HG02885 (cell line): ENCODE measurements around the gene LRPAP1.

Experiments used
- ATAC-seq: cut with Tn5 transposase; IDR thresholded peaks from one replicate; pipeline ENCODE4 v1.9.1; 2021; ENCODE audit warnings: mild to moderate bottlenecking; ENCODE audit not compliant: unreplicated experiment, poor library complexity

The LRPAP1 gene

DNA sequence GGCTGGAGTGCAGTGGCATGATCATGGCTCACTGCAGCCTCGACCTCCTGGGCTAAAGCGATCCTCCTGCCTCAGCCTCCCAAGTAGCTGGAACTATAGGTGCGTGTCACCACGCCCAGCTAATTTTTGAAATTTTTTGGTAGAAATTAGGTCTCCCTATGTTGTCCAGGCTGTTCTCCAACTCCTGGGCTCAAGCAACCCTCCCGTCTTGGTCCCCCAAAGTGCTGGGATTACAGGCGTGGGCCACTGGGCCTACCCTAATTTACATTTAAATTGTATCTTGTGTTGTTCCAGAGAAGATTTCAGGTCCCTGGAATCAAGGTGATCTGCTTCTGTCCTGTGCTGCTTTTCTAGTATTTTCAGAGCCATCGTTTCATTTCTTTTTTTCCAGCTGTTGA lies 1.2 kb upstream of the LRPAP1 start:
- ATAC-seq: no peak

DNA sequence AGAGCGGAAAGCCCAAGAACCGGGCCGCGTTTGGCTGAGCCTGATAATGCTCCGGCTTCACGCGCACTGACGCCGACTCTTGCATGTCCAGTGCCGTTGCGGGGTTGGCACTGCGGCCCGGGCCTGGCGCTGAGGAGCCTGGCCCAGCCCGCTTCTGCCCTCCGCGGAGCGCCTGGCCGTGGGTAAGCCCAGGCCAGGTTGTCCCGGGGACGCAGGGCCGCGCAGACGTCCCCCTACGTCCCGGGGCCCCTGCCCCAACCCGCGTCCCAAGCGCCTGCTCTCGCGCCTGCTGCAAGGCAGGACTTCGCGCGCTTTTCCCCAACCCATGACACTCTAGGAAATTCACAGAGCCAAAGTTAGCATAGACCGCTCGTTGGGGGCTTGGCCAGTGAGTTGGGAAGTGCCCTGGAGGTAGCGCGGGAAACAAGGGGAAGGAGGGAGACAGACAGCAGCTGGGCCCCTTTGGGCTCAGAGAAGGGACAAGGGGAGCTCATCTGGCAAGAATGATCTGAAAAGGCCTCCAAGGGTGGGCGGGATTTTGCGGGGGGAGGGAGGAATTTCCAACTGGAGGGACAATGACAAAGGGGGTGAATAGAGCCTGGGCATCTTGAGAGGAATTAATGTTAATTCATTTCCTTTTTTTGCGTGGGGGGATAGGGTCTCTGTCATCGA lies 665 bp upstream of the LRPAP1 start:
- no peak for ATAC-seq

DNA sequence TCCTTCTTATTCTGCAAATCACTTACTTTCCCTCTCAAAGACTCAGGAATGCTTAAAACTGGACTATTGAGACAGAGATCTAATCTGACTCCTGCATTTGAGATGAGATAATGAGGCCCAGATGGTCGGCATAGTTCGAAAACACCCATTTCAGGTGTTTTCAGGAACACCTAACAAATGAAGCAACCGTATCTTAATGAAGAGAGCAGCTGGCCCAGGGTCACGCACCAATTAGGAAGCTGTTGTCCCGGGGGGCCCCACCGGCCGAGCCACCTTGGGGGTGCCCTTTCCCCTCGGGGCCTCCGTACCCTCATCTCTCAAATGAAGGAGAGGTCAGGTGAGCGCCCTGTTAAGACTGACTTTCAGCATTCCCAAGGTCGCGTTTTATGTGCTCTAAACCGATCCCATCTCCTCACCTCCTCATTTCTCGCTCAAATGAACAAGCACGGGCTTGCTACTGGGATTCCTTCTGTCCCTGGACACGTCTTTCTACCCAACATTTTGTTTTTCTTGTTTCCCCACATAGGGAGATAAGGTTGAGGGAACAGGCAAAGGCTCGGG lies 824 bp downstream of the LRPAP1 start:
- ATAC-seq: no peak

DNA sequence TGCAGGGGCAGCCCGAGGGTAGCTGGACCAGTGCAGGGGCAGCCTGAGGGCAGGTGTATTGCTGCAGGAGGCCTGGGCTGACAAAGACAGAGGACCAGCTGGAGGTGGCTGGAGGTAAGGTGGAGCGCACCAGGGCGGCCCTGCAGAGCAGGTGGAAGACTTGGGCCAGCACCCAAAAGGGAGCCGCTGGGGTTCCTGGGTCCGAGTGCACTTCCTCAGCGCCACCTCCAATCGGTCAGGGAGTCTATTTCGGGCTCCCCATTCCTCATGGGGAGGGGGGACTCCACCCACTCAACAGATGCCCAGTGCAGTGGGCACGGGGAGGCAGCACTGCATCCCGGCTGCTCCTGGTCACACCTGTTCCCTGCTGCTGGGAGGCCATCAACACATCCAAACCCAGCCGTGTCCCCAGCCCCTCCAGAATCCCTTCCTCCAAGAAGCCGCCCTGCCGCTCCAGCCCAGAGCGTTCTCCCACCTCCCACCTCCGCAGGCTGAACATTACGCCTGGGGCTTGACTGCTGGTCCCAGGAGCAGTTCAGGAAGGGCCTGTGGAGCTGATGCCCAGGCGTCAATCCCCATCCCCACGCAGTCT lies 1.5 kb downstream of the LRPAP1 start:
- no peak for ATAC-seq

DNA sequence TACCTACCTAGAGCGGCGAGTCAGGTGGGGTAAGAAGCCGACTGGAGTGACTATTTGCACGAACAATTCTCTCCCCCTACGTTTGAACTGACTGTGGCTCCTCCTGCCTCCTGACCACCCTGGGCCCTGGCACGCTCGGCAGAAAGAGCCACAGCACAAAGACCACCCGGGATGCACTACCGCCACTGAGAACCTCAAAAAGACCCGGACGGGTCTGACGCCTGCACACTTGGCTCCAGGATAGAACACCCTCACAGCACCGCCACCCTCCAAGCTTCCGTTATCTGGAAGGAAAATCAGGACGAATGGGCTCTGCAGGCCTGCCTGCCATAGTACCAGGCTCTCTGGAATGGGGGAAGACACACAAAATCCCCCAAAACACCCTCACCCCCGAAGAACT lies 2.2 kb downstream of the LRPAP1 start:
- ATAC-seq: no peak

DNA sequence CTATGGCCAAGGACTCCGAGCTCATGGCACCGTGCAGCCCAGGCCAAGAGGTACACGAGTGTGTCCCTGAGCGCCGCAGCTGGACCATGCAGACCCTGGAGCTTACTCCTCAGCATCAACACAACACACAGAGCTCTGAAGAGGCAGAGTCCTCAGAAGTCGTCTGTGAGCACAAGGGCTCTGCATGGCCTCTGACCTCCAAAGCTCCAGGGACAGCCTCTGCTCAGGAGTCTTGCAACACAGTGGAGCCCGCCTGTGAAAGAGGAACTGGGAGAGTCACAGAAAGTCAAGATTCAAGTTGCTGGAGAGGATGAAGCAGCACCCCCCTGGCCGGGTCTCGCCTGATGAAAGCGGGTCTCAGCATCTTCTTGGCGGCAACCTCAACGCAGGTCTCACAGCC lies 2.9 kb downstream of the LRPAP1 start:
- no peak for ATAC-seq

DNA sequence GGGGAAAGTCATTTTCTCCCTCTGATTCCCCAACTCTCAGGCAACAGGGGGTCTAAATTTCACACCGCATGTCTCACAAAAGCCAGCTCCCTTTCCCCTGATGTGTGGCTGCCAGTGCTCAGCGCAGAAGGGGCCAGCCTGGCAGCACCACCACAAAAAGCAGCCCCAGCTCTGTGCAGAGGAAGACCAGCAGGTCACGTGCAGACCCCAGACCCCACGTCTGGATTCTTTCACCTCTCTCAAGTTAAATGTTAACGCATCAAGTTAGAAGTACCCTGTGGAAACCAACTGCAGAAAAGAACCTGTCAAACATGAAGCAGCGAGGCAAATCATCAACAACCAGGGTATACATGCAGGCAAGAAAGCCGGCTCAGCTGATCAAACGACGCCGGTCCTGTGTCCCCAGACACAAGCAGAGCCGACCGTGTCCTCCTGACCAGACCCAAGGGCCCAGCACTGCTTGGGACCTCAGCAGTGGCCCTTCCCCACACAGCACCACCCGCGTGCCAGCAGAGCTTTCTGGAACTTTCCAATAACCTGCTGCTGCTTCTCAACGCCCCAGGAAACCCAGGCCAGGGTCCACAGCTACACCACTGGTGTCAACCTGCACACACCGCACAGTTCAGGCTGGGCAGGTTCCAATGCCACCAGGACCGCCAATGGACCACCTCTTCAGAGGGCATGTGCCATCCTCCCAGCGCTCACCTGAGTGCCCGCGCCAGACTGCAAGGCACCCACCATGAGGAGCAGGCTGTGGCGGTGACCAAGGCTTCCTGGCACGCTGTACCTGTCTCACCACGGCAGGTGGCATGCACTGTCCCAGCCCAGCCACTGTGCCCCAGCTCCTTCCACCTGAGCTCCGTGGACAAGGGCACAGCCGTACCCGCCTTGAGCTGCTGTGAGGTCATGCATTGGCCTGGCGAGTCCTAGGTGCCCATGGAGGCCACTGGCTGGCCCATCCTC lies 4.0 kb downstream of the LRPAP1 start:
- ATAC-seq: no peak

DNA sequence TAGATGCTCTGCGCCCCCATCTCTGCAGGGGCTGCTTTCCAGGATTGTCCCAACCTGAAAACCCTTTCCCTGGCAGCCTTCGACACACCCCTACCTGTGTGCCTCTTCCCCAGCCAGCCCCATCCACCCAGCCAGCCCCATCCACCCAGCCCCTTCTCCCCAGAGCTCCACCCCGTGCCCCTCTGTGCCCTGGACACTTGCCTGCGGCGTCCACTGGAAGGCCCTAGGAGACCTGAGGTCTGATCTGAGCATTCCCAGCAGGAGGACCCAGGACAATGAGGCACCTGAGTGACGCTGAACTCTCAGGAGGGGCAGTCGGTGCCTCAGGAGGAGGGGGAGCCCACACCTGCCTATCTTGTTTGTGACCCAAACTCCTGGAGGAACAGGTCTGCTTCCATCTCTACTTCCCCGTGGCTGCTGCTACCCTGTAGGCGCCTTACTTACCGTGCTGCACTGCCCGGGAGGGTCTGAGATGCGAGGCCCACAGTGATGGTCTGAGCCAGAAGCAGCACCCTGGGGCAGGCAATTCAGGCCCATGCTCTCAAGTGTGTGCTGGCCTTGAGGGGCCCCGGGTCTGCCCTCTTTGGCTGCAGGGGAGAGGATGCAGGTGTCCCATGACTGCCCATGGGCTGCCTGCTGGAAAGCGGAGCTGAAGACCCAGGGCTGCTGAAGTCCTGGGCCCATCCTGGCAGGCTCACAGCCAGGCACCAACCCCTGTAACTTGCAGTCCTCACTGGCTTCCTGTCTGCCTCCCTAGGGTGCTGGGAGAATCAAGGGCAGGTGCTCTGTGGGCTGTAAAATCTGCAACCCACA lies 4.9 kb downstream of the LRPAP1 start:
- ATAC-seq: no peak

DNA sequence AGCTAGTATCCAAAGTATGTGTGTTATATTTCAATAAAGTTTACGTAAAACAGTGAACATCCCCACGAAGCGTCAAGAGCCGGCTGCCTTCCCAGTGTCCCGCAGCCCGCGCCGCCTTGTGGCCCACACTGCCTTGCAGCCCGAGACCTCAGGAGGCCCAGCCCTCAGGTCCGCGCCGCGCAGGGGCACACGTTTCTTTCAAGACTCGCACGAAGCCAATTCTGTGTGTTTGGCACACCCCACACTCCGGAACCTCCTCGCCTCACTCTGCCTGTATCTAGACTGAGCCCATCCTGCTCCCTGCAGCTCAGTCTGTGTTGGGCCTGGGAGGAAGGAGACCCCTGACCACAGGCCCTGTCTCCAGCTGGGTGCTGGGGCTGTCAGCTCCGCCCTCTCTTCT lies 5.8 kb downstream of the LRPAP1 start:
- no peak for ATAC-seq

DNA sequence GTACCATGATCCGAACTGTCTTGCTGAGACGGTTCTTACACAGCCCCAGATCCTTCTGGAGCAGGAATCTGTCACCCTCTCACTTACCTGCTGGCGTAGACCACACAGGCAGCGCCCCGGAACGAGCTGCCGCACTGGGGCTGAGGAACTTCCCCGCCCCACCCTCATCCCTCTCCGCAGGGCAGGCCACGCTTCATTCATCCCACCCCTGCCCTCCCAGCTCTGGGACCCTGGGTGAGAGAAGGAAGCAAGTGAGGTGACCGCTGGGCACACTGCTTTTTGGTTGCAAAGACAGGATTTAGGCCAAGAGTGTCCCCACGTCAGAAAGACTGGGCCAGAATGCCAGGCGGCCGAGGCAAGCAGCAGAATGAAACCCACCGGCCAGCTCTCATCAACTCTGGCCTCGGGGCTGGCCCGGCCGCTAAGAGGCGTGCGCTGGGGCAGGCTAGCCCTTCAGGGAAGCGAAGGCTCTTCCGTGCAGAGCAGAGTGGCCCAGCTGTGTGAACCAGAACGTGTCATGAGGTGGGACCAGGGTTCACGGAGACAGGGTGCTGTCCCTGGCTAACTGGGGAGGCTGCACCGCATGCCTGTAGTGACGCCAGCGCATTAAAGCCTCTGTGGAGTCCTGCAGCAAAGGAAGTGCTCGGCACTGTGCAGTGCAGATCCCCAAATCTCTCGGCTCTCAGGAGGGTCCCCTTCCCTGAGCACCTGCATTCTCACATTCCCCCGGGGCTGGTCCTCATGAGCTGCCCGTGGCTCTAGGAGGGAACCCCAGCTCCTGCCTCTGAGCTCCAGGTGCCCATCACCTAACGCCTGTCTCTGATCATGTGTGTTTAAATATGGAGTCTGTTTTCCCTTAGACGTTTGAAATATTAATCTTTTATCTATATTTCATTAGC lies 6.4 kb downstream of the LRPAP1 start:
- no peak for ATAC-seq

DNA sequence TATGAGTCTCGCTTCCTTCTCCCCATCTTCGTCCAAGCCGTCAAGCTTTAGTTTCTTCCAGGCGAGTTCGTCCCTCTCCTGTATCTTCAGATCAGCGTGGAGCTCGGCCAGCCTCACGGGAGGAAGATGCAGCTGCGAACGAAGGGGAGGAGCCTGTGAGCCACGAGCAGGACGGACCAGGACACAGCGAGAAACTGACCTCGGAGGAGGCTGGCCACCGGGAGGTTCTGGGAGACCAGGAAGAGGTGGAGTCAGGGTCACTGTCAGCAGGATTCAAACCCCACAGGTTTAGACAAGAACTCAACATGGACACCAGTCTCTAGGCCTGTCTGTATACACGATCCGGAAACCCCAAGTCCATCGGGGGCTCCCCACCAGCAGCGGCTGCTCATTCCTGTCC lies 7.3 kb downstream of the LRPAP1 start:
- ATAC-seq: no peak

DNA sequence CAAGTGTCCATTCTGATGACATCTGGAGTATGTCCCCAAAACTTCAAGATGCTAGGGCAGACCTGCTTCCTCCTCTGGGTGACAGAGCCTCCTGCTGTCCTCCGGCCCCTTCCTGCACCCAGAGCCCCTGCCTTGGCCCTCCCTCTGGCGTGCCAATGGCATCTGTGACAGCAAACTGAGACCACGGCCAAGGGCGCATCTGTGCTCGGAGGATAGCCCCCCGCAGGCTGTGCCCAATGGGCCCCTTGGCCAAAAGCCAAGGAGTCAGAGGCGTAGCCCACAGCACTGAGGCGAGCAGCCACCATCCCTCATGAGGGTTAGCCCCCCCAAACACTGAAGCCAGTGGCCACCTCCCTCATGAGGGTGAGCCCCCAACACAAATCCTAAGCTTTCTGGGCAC lies 7.9 kb downstream of the LRPAP1 start:
- ATAC-seq: no peak

DNA sequence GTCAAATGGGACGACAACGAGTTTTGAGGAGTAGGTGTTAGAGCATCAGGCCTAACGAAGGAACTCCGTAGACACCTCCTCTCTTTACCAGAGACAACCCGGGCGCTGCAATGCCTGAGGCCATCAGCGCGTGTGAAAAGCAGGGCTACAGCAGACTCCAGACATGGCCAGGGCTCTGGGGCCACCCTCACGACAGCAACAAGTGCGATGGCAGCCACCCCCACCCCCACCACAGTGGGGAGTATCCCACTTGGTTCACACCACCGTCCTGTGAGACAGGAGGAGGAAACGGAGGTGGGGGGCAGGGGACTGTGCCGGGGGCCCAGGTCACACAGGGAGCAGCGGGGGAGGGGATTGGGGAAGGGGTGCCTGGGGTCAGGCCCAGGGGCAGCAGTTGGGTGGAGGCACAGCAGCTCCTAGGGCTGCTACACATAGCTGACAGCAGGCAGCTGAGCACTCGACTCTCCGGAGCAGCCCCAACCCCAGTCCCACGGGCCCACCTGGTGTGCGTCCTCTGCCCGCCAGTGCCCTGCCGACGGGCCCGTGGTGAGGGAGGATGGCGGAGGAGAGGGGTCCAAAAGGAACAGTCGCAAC lies 8.5 kb downstream of the LRPAP1 start:
- ATAC-seq: no peak

DNA sequence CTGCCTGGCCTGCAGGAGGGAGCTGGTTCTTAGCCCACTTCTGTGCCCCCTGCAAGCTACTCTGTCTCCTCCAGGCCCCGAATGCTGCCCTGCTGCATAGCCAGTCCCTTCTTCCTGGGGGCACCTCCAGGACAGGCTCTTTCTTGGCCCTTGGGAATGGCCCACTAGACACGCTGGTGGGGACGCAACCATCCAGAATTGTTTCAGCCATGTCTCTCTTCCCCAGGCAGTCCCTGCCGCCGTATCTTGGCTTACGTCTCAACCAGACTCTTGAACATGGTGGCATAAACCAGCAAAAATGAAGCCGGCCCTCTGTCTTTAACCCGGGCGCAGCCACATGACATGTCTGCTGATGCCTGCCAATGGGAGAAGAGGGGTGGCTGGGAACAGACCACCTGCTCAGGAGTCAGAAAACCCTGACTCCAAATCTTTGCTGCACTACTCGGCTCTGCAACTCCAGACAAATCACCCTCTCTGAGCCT lies 9.0 kb downstream of the LRPAP1 start:
- ATAC-seq: no peak

DNA sequence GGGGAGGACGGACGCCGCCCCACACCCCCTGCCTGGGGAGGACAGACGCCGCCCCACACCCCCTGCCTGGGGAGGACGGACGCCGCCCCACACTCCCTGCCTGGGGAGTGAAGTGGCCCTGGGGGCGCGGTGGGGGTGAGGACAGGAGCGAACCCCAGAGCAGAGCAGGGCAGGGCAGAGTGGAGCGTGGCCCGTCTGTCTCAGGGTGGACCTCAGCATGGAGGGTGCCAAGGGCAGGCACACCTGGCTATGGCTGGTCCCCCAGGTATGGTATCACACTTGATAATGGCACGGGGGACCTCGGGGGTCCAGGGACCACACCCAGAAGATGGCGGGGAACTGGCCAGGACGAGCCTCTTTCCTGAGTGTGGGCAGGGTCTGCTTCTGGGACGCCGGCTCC lies 9.6 kb downstream of the LRPAP1 start:
- no peak for ATAC-seq

DNA sequence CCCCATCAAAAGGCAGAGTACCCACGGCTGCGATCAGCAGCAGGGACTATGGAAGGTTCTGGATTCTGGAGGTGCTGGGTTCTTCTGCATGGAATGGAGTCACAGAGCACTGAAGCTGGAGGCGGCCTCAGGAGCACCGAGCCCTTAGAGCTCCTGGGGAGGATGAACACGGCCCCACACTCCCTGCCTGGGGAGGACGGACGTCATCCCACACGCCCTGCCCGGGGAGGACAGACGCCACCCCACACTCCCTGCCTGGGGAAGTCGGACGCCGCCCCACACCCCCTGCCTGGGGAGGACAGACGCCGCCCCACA lies 9.9 kb downstream of the LRPAP1 start:
- ATAC-seq: no peak

DNA sequence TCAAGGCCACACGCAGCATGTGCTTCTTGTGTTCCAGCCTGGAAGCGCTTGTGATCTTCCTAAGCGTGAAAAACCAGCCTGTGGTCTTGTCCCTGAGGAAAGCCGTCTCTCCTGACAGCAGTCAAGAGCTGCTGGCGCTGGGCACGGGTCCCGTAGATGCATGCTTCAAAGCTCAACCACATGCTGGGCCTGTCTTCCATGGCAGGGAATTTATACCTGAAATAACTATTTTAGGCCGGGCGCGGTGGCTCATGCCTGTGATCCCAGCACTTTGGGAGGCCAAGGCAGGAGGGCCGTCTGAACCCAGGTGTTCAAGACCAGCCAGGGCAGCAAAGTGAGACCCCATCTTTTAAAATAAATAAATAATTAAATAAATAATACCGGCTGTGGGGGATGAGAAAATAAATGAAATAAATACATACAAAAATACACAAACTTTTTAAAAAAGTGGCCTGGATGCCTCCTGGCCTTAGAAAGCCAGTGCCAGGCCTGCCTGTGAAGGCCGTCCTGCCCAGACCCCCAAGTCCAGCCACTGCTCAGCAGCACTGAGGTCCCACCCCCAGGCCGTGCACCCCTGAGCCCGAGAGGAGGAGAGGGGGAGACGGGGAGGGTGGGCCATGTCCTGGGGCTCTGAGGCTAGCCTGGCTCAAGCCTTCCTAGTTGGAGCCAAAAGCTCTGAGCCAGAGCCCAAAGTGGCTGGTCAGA lies 10.4 kb downstream of the LRPAP1 start:
- no peak for ATAC-seq
